Fibroblast of lung (primary cell): ENCODE results near the gene RBM38. TPM values are rescaled to one million over a fixed set of nuclear protein-coding genes. Genes with fewer than 3 reads are reported as not detected.

Experiments
- DNase-seq, 2 donors: peaks; one replicate each; pipeline versions ENCODE4 v3.0.0 to v3.0.0-alpha.2; 2010; ENCODE audit warnings: low read depth in 2 of 2
- H2AFZ ChIP-seq: 2 replicates; pipeline ENCODE4 v1.5.1; 2012; ENCODE audit warnings: low read length, control low read depth, inconsistent platforms
- H3K27ac ChIP-seq: 2 replicates; pipeline ENCODE4 v1.5.1; 2011; ENCODE audit warnings: low read length, control low read depth; ENCODE audit not compliant: insufficient read depth
- H3K27me3 ChIP-seq: 2 replicates; pipeline ENCODE4 v1.5.1; 2011; ENCODE audit warnings: mild to moderate bottlenecking, low read length; ENCODE audit not compliant: control insufficient read depth, insufficient read depth
- H3K36me3 ChIP-seq: 2 replicates; pipeline ENCODE4 v1.5.1; 2011; ENCODE audit warnings: low read length; ENCODE audit not compliant: control insufficient read depth, insufficient read depth
- H3K4me1 ChIP-seq: 2 replicates; pipeline ENCODE4 v1.5.1; 2011; ENCODE audit warnings: low read length; ENCODE audit not compliant: control insufficient read depth, insufficient read depth; ENCODE audit errors: extremely low read depth
- H3K4me2 ChIP-seq: 2 replicates; pipeline ENCODE4 v1.5.1; 2011; ENCODE audit warnings: low read length, control low read depth; ENCODE audit not compliant: insufficient read depth; ENCODE audit errors: extremely low read depth
- H3K4me3 ChIP-seq, 4 experiments: fragments of 200-600 bp in 1 of 4; sonication (generic) in 1 of 4; replicated peaks in 1 of 4; 2 replicates each; pipeline ENCODE4 v1.5.1; 2011 to 2016; ENCODE audit warnings: low read length in 4 of 4, low read depth in 3 of 4, mild to moderate bottlenecking in 3 of 4, control low read depth in 2 of 4, inconsistent platforms in 1 of 4, mixed read lengths in 1 of 4; ENCODE audit not compliant: insufficient read depth in 1 of 4; ENCODE audit errors: control extremely low read depth in 1 of 4
- H3K79me2 ChIP-seq: 2 replicates; pipeline ENCODE4 v1.5.1; 2012; ENCODE audit warnings: mild to moderate bottlenecking, low read length, inconsistent platforms; ENCODE audit not compliant: control insufficient read depth, insufficient read depth
- H3K9ac ChIP-seq: 2 replicates; pipeline ENCODE4 v1.5.1; 2011; ENCODE audit warnings: mild to moderate bottlenecking, low read length, control low read depth; ENCODE audit not compliant: insufficient read depth
- H3K9me3 ChIP-seq: 2 replicates; pipeline ENCODE4 v1.5.1; 2012; ENCODE audit warnings: low read depth, low read length; ENCODE audit not compliant: control insufficient read depth, insufficient read depth
- H4K20me1 ChIP-seq: 2 replicates; pipeline ENCODE4 v1.5.1; 2011; ENCODE audit warnings: low read length; ENCODE audit not compliant: control insufficient read depth, insufficient read depth; ENCODE audit errors: extremely low read depth
- CTCF ChIP-seq, 2 donors: IDR thresholded peaks in 1 of 2; conservative IDR thresholded peaks in 1 of 2; 1 replicate in 1 of 2; 2 replicates in 1 of 2; pipeline ENCODE4 v1.5.1; 2011 to 2012; ENCODE audit warnings: low read length in 2 of 2, control low read depth in 1 of 2, inconsistent platforms in 1 of 2, low read depth in 1 of 2, mild to moderate bottlenecking in 1 of 2
- EZH2 ChIP-seq: IDR thresholded peaks from 2 replicates; pipeline ENCODE4 v1.5.1; 2012; ENCODE audit warnings: low read length, control low read depth, mild to moderate bottlenecking; ENCODE audit errors: missing control alignments
- polyA plus RNA-seq, 2 donors: library from polyadenylated mRNA; depleted of rRNA in 1 of 2; stranded (reverse) in 1 of 2; unstranded in 1 of 2; fragments of >200 nt; gene quantifications; 2 replicates each; pipeline ENCODE4 v1.2.1, GENCODE V29; 2011 to 2012; ENCODE audit warnings: missing spikeins in 1 of 2
- total RNA-seq: library from RNA; depleted of rRNA; stranded (reverse); fragments of >200 nt; gene quantifications from 2 replicates; pipeline ENCODE4 v1.2.1, GENCODE V29; 2014

RBM38 gene
- total and polyA plus RNA-seq, 2 donors (not counting 1 experiment from before 2014, with no cell fraction given) = 3.9 to 7.9 TPM

- Histone ChIP-seq H2AFZ (no peak overlapping the region), H3K79me2 (no peaks in the 10 kb centered on the region), H3K4me1 (peaks cover 3% of the 10 kb centered on the region), H3K4me3 (peak overlapping the region in 1 of 4 experiments; percentile 69), H3K4me2 (no peak overlapping the region), H3K36me3 (peaks cover 4% of the 10 kb centered on the region), H3K27ac (no peak overlapping the region), H3K9me3 (no peaks in the 10 kb centered on the region), H4K20me1 (no peaks in the 10 kb centered on the region), H3K27me3 (no peaks in the 10 kb centered on the region), H3K9ac (no peak overlapping the region)
- peak in 1 of 2 donors; percentile 22 for DNase-seq
- TF ChIP-seq EZH2 (no peak), CTCF (conservative IDR thresholded peaks at IDR 0.05 in 1 of 2, IDR thresholded peaks at IDR 0.05 in 1 of 2; ENCODE audit: low read depth in 1 of 2, low read length in 2 of 2) (no peak)
These were observed 2.3 kb downstream of the RBM38 start for GRCh38 chr20:57393321-57394120.

GRCh38 chr20:57394121-57395082, 3.2 kb downstream of the RBM38 start:
- H3K4me2 ChIP-seq = no peak overlapping the region
- H3K27me3 ChIP-seq = no peaks in the 10 kb centered on the region
- no peak overlapping the region for H3K27ac ChIP-seq
- DNase-seq = no peak
- H3K9ac ChIP-seq = no peak overlapping the region
- H4K20me1 ChIP-seq = no peaks in the 10 kb centered on the region
- no peaks in the 10 kb centered on the region for H3K9me3 ChIP-seq
- peaks cover 4% of the 10 kb centered on the region for H3K36me3 ChIP-seq
- H2AFZ ChIP-seq = no peak overlapping the region
- H3K79me2 ChIP-seq = no peaks in the 10 kb centered on the region
- TF ChIP-seq CTCF (conservative IDR thresholded peaks at IDR 0.05 in 1 of 2, IDR thresholded peaks at IDR 0.05 in 1 of 2; ENCODE audit: low read depth in 1 of 2, low read length in 2 of 2) = no peak
- no peak for TF ChIP-seq EZH2
- H3K4me1 ChIP-seq = peaks cover 3% of the 10 kb centered on the region
- no peak overlapping the region for H3K4me3 ChIP-seq
